DND-41 (cell line): ENCODE measurements around the gene TEX38.
A peak's percentile ranks its signal among the peaks of the same experiment; 100 is the strongest.

Experiments used
- ATAC-seq: fragments of 200-7000 bp; cut with Tn5 transposase; 3 replicates; pipeline ENCODE4 v1.9.1; 2021; ENCODE audit warnings: low read depth; ENCODE audit not compliant: insufficient read depth
- DNase-seq: peaks from one replicate; pipeline ENCODE4 v3.0.0-alpha.2; 2020
- H2AFZ ChIP-seq: 2 replicates; pipeline ENCODE4 v1.6.0; 2012; ENCODE audit warnings: low read depth, low read length
- H3K27ac ChIP-seq: 2 replicates; pipeline ENCODE4 v1.5.1; 2012; ENCODE audit warnings: low read length, inconsistent platforms
- H3K27me3 ChIP-seq: fragments of 200-600 bp; sonication (generic); 2 replicates; pipeline ENCODE4 v1.6.0; 2012; ENCODE audit warnings: low read length, mild to moderate bottlenecking, inconsistent platforms; ENCODE audit not compliant: insufficient read depth, poor library complexity
- H3K36me3 ChIP-seq: 2 replicates; pipeline ENCODE4 v1.5.1; 2012; ENCODE audit warnings: low read length, inconsistent platforms; ENCODE audit not compliant: insufficient read depth
- H3K4me1 ChIP-seq: 2 replicates; pipeline ENCODE4 v1.5.1; 2012; ENCODE audit warnings: mild to moderate bottlenecking, low read length; ENCODE audit not compliant: insufficient read depth
- H3K4me2 ChIP-seq: 2 replicates; pipeline ENCODE4 v1.6.0; 2012; ENCODE audit warnings: mild to moderate bottlenecking, moderate library complexity, low read length, inconsistent platforms; ENCODE audit not compliant: insufficient read depth
- H3K4me3 ChIP-seq, 2 experiments: fragments of 200-600 bp in 1 of 2; shearing (Covaris generic) in 1 of 2; 2 replicates each; pipeline ENCODE4 v1.5.1; 2012 to 2016; ENCODE audit warnings: inconsistent platforms in 2 of 2, low read length in 2 of 2, mild to moderate bottlenecking in 2 of 2, low read depth in 1 of 2, moderate library complexity in 1 of 2
- H3K79me2 ChIP-seq: 2 replicates; pipeline ENCODE4 v1.6.0; 2012; ENCODE audit warnings: low read length, inconsistent platforms; ENCODE audit not compliant: insufficient read depth
- H3K9ac ChIP-seq: 2 replicates; pipeline ENCODE4 v1.6.0; 2012; ENCODE audit warnings: low read depth, mild to moderate bottlenecking, inconsistent platforms, low read length, moderate library complexity
- H3K9me3 ChIP-seq: 2 replicates; pipeline ENCODE4 v1.5.1; 2012; ENCODE audit warnings: low read length, moderate library complexity, mild to moderate bottlenecking, inconsistent platforms; ENCODE audit not compliant: insufficient read depth, severe bottlenecking
- H4K20me1 ChIP-seq: 2 replicates; pipeline ENCODE4 v1.6.0; 2012; ENCODE audit warnings: low read length; ENCODE audit not compliant: insufficient read depth
- EZH2 ChIP-seq: IDR thresholded peaks from 3 replicates; pipeline ENCODE4 v1.6.1; 2012; ENCODE audit warnings: borderline replicate concordance, low read depth, mild to moderate bottlenecking, moderate library complexity, low read length, inconsistent platforms; ENCODE audit not compliant: severe bottlenecking
- TF ChIP-seq, protein P1 (sequence below): IDR thresholded peaks from 2 replicates; pipeline ENCODE4 v1.5.1; 2012; ENCODE audit warnings: borderline replicate concordance, low read length, moderate library complexity, mild to moderate bottlenecking; ENCODE audit not compliant: poor library complexity, severe bottlenecking; ENCODE audit errors: extremely low read depth

The TEX38 gene

DNA sequence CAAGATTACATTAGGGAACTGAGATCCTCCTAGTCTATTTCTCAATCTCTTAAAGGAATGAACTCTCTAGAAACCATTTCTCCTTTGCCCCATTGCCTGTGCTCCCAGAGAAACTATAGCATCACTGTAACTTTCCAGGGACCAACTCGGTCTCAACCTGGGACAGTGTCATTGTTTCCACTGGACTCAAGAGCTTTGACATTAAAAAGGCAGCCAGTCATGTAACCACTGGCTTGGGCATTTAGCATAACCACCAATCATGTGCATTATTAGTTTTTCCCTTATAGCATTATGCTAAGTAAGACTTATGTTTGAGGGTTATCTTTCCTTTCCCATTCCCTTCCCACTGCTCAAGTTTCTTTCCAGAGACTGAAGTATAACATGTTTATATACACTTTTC lies 18.2 kb downstream of the TEX38 start:
- ATAC-seq, result no peak
- no peak overlapping the region for H3K4me2 ChIP-seq

DNA sequence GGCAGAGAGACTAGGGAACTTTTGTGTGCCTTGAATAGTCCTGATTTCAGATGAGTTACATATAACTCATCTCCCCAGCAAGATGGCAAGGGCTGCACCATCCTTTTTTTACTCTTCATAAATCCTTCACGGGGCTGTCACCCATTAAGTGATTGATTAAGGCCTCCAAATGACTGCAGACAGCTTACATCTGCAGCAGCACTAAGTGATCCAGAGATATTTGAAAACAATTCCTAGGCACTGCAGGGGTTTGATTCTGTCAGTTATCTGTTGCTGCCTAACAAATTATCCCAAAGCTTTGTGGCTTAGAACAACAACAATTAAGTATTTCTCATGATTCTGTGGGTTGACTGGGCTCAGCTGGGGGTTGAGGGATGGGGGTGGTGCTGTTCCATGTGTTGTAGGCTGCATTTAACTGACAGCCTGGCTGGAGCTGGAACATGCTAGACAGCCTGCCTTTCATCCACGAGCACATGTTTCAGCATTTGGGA lies 19.3 kb downstream of the TEX38 start:
- peaks cover 85% of the 10 kb centered on the region for H3K36me3 ChIP-seq
- no peak for DNase-seq

More for the DNA sequence above, 18.2 kb downstream of the TEX38 start:
- Histone ChIP-seq H3K9me3 (no peaks in the 10 kb centered on the region), H4K20me1 (peaks cover 4% of the 10 kb centered on the region; the same call in 1 of the 2 replicates), H3K9ac (no peak overlapping the region), H3K27me3 (no peaks in the 10 kb centered on the region), H3K4me1 (peaks cover 14% of the 10 kb centered on the region), H3K4me3 (no peak overlapping the region), H2AFZ (no peak overlapping the region), H3K36me3 (peaks cover 86% of the 10 kb centered on the region), H3K79me2 (no peaks in the 10 kb centered on the region), H3K27ac (0 out of 2 replicates have a peak overlapping the region, but pooled peaks have one; percentile 1)
- no peak for DNase-seq
- no peak for TF ChIP-seq EZH2
- TF ChIP-seq, protein P1, sequence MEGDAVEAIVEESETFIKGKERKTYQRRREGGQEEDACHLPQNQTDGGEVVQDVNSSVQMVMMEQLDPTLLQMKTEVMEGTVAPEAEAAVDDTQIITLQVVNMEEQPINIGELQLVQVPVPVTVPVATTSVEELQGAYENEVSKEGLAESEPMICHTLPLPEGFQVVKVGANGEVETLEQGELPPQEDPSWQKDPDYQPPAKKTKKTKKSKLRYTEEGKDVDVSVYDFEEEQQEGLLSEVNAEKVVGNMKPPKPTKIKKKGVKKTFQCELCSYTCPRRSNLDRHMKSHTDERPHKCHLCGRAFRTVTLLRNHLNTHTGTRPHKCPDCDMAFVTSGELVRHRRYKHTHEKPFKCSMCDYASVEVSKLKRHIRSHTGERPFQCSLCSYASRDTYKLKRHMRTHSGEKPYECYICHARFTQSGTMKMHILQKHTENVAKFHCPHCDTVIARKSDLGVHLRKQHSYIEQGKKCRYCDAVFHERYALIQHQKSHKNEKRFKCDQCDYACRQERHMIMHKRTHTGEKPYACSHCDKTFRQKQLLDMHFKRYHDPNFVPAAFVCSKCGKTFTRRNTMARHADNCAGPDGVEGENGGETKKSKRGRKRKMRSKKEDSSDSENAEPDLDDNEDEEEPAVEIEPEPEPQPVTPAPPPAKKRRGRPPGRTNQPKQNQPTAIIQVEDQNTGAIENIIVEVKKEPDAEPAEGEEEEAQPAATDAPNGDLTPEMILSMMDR, result no peak

DNA sequence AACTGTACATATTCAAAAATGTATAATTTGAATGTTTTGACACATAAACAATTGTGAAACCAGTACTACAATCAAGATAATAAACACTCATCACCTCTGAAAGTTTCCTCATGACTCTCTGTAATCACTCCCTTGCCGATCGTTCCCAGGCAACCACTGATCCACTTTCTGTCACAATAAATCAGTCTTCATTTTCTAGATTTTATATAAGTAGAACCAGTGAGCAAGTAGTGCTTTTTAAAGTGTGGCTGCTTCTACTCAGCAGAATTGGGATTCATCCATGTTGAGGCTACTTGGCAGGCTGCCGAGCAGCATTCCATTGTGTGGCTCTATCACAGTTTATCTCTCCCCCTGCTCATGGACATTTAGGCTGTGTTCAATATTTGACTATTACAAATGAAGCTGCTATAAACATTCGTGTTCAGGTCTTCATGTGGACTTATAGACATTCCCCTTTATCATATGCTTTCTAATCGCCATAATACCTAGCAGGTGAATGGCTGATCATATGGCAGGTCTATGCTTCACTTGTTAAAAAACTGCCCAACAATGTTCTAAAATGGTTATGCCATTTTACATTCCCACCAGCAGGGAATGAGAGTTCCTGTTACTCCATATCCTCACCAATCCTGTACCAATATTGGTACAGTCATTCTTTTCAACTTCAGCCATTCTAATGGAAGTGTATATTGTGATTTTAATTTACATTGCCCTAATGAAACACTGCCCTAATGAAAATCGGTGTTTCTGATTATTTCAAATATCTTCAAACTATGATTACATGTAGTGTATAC lies 20.5 kb downstream of the TEX38 start:
- H4K20me1 ChIP-seq, result peaks cover 4% of the 10 kb centered on the region; the same call in 1 of the 2 replicates
- H3K27me3 ChIP-seq, result no peaks in the 10 kb centered on the region
- no peaks in the 10 kb centered on the region for H3K79me2 ChIP-seq
- no peak for DNase-seq
- H3K9ac ChIP-seq, result no peak overlapping the region
- H3K9me3 ChIP-seq, result no peaks in the 10 kb centered on the region
- H3K4me3 ChIP-seq, result no peak overlapping the region
- H2AFZ ChIP-seq, result no peak overlapping the region
- peaks cover 14% of the 10 kb centered on the region for H3K4me1 ChIP-seq
- ATAC-seq, result no peak
- H3K4me2 ChIP-seq, result no peak overlapping the region
- peaks cover 85% of the 10 kb centered on the region for H3K36me3 ChIP-seq
- TF ChIP-seq EZH2, result no peak
- TF ChIP-seq, protein P1, result no peak
- H3K27ac ChIP-seq, result no peak overlapping the region

More for the DNA sequence above, 19.3 kb downstream of the TEX38 start:
- Histone ChIP-seq H3K4me3 (no peak overlapping the region), H3K9ac (no peak overlapping the region), H3K27me3 (no peaks in the 10 kb centered on the region), H3K79me2 (no peaks in the 10 kb centered on the region), H2AFZ (no peak overlapping the region), H3K9me3 (no peaks in the 10 kb centered on the region), H3K4me1 (peaks cover 14% of the 10 kb centered on the region), H3K27ac (no peak overlapping the region), H3K4me2 (no peak overlapping the region), H4K20me1 (peaks cover 4% of the 10 kb centered on the region; the same call in 1 of the 2 replicates)
- TF ChIP-seq, protein P1, result no peak
- TF ChIP-seq EZH2, result no peak
- no peak for ATAC-seq
